Endothelial cell of umbilical vein (primary cell): Measurements from ENCODE around the gene SCO2. TPM values are rescaled to one million over a fixed set of nuclear protein-coding genes. Genes with fewer than 3 reads are reported as not detected.

ENCODE experiments used
- BruUV-seq: library from RNA; stranded (reverse); fragments of 400-500 nt; replicated peaks from 2 replicates; lab custom pipeline; 2021; lab: Mats Ljungman, UMichigan
- CTCF ChIA-PET: fragments of 300-600, 350-600 bp; sonication (Branson Sonifier 250); formaldehyde crosslinking; loops from one replicate; lab custom pipeline; 2021; ENCODE audit warnings: antibody characterized with exemption, inconsistent platforms; lab: Charles Lee
- POLR2A ChIA-PET: fragments of 300-600, 350-600 bp; sonication (Branson Sonifier 250); formaldehyde crosslinking; loops from one replicate; lab custom pipeline; 2021; ENCODE audit warnings: antibody characterized with exemption, inconsistent platforms; lab: Charles Lee
- DNase-seq: peaks from one replicate; pipeline ENCODE4 v3.0.0-alpha.2; 2011; ENCODE audit warnings: low read depth, low spot score
- FAIRE-seq: peaks from 2 replicates; lab custom pipeline; 2011; peaks lifted over from hg19 to GRCh38; lab: Jason Lieb, UNC
- H2AFZ ChIP-seq: 2 replicates; pipeline ENCODE4 v1.6.0; 2012; ENCODE audit warnings: low read depth, low read length, control low read depth, inconsistent platforms
- H3K27ac ChIP-seq: 2 replicates; pipeline ENCODE4 v1.5.1; 2011; ENCODE audit warnings: low read depth, mild to moderate bottlenecking, control low read depth, low read length, moderate library complexity; ENCODE audit not compliant: insufficient read depth
- H3K27me3 ChIP-seq, 2 experiments: 2 replicates each; pipeline versions ENCODE4 v1.6.0 to v1.6.1; 2011; ENCODE audit warnings: low read length in 2 of 2, mixed read lengths in 1 of 2; ENCODE audit not compliant: control insufficient read depth in 2 of 2, insufficient read depth in 2 of 2
- H3K36me3 ChIP-seq, 2 experiments: 2 replicates in 1 of 2; 3 replicates in 1 of 2; pipeline ENCODE4 v1.5.1; 2011; ENCODE audit warnings: low read length in 2 of 2, mild to moderate bottlenecking in 1 of 2, moderate library complexity in 1 of 2; ENCODE audit not compliant: control insufficient read depth in 2 of 2, insufficient read depth in 2 of 2; ENCODE audit errors: extremely low read depth in 1 of 2
- H3K4me1 ChIP-seq: 3 replicates; pipeline ENCODE4 v1.5.1; 2011; ENCODE audit warnings: mild to moderate bottlenecking, low read length; ENCODE audit not compliant: control insufficient read depth, insufficient read depth; ENCODE audit errors: extremely low read depth
- H3K4me2 ChIP-seq: 2 replicates; pipeline ENCODE4 v1.6.1; 2011; ENCODE audit warnings: low read length, control low read depth, mixed read lengths; ENCODE audit not compliant: insufficient read depth
- H3K4me3 ChIP-seq, 3 experiments: fragments of 200-600 bp in 1 of 3; sonication (generic), shearing (Covaris generic) in 1 of 3; replicated peaks in 1 of 3; 2 replicates each; pipeline ENCODE4 v1.5.1; 2011 to 2016; ENCODE audit warnings: control low read depth in 3 of 3, low read length in 3 of 3, mild to moderate bottlenecking in 2 of 3, inconsistent platforms in 1 of 3, low read depth in 1 of 3, moderate library complexity in 1 of 3; ENCODE audit not compliant: insufficient read depth in 1 of 3
- H3K79me2 ChIP-seq: 2 replicates; pipeline ENCODE4 v1.6.0; 2012; ENCODE audit warnings: low read length, inconsistent platforms; ENCODE audit not compliant: control insufficient read depth, insufficient read depth
- H3K9ac ChIP-seq: replicated peaks from 2 replicates; pipeline ENCODE3; 2011; ENCODE audit warnings: low read length, control low read depth; ENCODE audit not compliant: insufficient read depth; ENCODE audit errors: extremely low read depth
- H3K9me1 ChIP-seq: replicated peaks from 3 replicates; pipeline ENCODE4 v1.6.0; 2011; ENCODE audit warnings: mild to moderate bottlenecking, low read length; ENCODE audit not compliant: control insufficient read depth, insufficient read depth; ENCODE audit errors: extremely low read depth
- H3K9me3 ChIP-seq: replicated peaks from 2 replicates; pipeline ENCODE4 v1.5.1; 2012; ENCODE audit warnings: low read length, inconsistent platforms; ENCODE audit not compliant: control insufficient read depth, insufficient read depth
- H4K20me1 ChIP-seq: replicated peaks from 2 replicates; pipeline ENCODE3; 2011; ENCODE audit warnings: mild to moderate bottlenecking, low read length; ENCODE audit not compliant: control insufficient read depth, insufficient read depth; ENCODE audit errors: extremely low read depth
- CTCF ChIP-seq, 2 donors: IDR thresholded peaks; 1 replicate in 1 of 2; 2 replicates in 1 of 2; pipeline ENCODE4 v1.5.1; 2011; ENCODE audit warnings: low read length in 2 of 2, mild to moderate bottlenecking in 2 of 2, moderate library complexity in 2 of 2, control low read depth in 1 of 2, inconsistent platforms in 1 of 2, low read depth in 1 of 2; ENCODE audit not compliant: insufficient read depth in 1 of 2; ENCODE audit errors: extremely low read depth in 1 of 2
- EZH2 ChIP-seq: IDR thresholded peaks from 2 replicates; pipeline ENCODE4 v1.6.1; 2012; ENCODE audit warnings: borderline replicate concordance, low read depth, mild to moderate bottlenecking, moderate library complexity, low read length, inconsistent platforms; ENCODE audit not compliant: severe bottlenecking
- FOS ChIP-seq: IDR thresholded peaks from 2 replicates; pipeline ENCODE4 v1.6.1; 2011; ENCODE audit warnings: mild to moderate bottlenecking, low read length, moderate library complexity, borderline replicate concordance; ENCODE audit not compliant: insufficient read depth
- GATA2 ChIP-seq: IDR thresholded peaks from 2 replicates; pipeline ENCODE4 v1.7.0; 2011; ENCODE audit warnings: low read depth, mild to moderate bottlenecking, moderate library complexity, mixed read lengths, low read length; ENCODE audit not compliant: insufficient read length, insufficient read depth
- JUN ChIP-seq: IDR thresholded peaks from 2 replicates; pipeline ENCODE4 v1.6.1; 2011; ENCODE audit warnings: borderline replicate concordance, low read depth; ENCODE audit not compliant: insufficient read length, insufficient read depth
- MAX ChIP-seq: IDR thresholded peaks from 2 replicates; pipeline ENCODE4 v1.6.1; 2011; ENCODE audit not compliant: insufficient read depth, insufficient read length
- MYC ChIP-seq: IDR thresholded peaks from one replicate; pipeline ENCODE4 v1.6.1; 2011; ENCODE audit warnings: mild to moderate bottlenecking, low read depth, low read length
- POLR2A ChIP-seq: IDR thresholded peaks from 2 replicates; pipeline ENCODE4 v1.6.1; 2012; ENCODE audit warnings: low read depth, mild to moderate bottlenecking, control low read depth, low read length
- POLR2AphosphoS5 ChIP-seq: IDR thresholded peaks from 2 replicates; pipeline ENCODE4 v1.6.1; 2012; ENCODE audit warnings: low read depth, mild to moderate bottlenecking, control low read depth, low read length, moderate library complexity; ENCODE audit not compliant: insufficient read depth
- dilution Hi-C: fragments of 300-500 bp; cut with MboI; formaldehyde crosslinking; loops from one replicate; pipeline ENCODE4 v1.15.0; 2019; ENCODE audit warnings: low sequenced_read_pairs; ENCODE audit not compliant: extremely low pct_ligation_motif_present
- intact Hi-C: fragments of 100-400 bp; cut with micrococcal nuclease; formaldehyde crosslinking; loops from one replicate; pipeline ENCODE4 v1.10.0; 2022
- polyA plus RNA-seq, 4 experiments: library from polyadenylated mRNA; depleted of rRNA in 3 of 4; stranded (reverse) in 3 of 4; unstranded in 1 of 4; fragments of >200 nt; gene quantifications; 2 replicates each; pipeline versions ENCODE4 v1.2.1 to v1.2.3, GENCODE V29; 2011 to 2012; ENCODE audit warnings: missing spikeins in 1 of 4
- total RNA-seq: library from RNA; stranded (reverse); gene quantifications from 2 replicates; pipeline ENCODE4 v1.2.3, GENCODE V29; 2021

SCO2 gene
- total and polyA plus RNA-seq, 2 donors (not counting 3 experiments of a cell fraction or from before 2014, with no cell fraction given): 3.5 to 3.7 TPM

GRCh38 chr22:50537765-50538164, 12.4 kb upstream of the SCO2 start:
- H3K9me3 ChIP-seq: no peaks in the 10 kb centered on the region
- no peak overlapping the region for H2AFZ ChIP-seq
- no peaks in the 10 kb centered on the region for H3K79me2 ChIP-seq
- H3K27ac ChIP-seq: no peak overlapping the region
- DNase-seq (no peak), FAIRE-seq (no peak)
- H3K27me3 ChIP-seq: peaks cover 0 to 1% of the 10 kb centered on the region in 2 experiments
- intact Hi-C loops (no loop called here), dilution Hi-C loops (no loop called here)
- TF ChIP-seq POLR2AphosphoS5 (no peak), FOS (no peak), JUN (no peak), CTCF (IDR thresholded peaks at IDR 0.05; ENCODE audit: extremely low read depth in 1 of 2, insufficient read depth in 1 of 2, low read depth in 1 of 2, low read length in 2 of 2) (no peak), MAX (no peak), POLR2A (no peak), EZH2 (no peak), GATA2 (no peak), MYC (no peak)
- no peaks in the 10 kb centered on the region for H3K36me3 ChIP-seq
- H3K4me1 ChIP-seq: no peaks in the 10 kb centered on the region
- no peaks in the 10 kb centered on the region for H4K20me1 ChIP-seq
- no peak overlapping the region for H3K4me2 ChIP-seq
- no peak overlapping the region for H3K4me3 ChIP-seq
- CTCF ChIA-PET: interaction anchor here (0.9 kb wide), 1 partner anchor 12 kb away, joined by 3 read pairs; the partner anchor contains the start of gene SCO2
- H3K9ac ChIP-seq: no peak overlapping the region
- no TSS peak for BruUV-seq
- POLR2A ChIA-PET: no interaction called here
- H3K9me1 ChIP-seq: no peaks in the 10 kb centered on the region
